Gastrocnemius medialis (tissue), 4 donors: Measurements from ENCODE around the gene STMN1.

Experiments
- POLR2A ChIP-seq, 2 donors: fragments of 450-650 bp; IDR thresholded peaks; one replicate each; pipeline ENCODE4 v1.6.1; 2017; ENCODE audit warnings: antibody characterized with exemption in 2 of 2, mild to moderate bottlenecking in 2 of 2, moderate library complexity in 2 of 2
- TF ChIP-seq, protein P1 (sequence below), 5 experiments: fragments of 450-650 bp in 3 of 5; fragments of 200-600 bp in 2 of 5; sonication (generic) in 2 of 5; IDR thresholded peaks in 4 of 5; conservative IDR thresholded peaks in 1 of 5; 1 replicate in 4 of 5; 2 replicates in 1 of 5; pipeline ENCODE4 v1.5.1; 2016 to 2019; ENCODE audit warnings: antibody characterized with exemption in 5 of 5, mild to moderate bottlenecking in 3 of 5, moderate library complexity in 3 of 5

DNA sequence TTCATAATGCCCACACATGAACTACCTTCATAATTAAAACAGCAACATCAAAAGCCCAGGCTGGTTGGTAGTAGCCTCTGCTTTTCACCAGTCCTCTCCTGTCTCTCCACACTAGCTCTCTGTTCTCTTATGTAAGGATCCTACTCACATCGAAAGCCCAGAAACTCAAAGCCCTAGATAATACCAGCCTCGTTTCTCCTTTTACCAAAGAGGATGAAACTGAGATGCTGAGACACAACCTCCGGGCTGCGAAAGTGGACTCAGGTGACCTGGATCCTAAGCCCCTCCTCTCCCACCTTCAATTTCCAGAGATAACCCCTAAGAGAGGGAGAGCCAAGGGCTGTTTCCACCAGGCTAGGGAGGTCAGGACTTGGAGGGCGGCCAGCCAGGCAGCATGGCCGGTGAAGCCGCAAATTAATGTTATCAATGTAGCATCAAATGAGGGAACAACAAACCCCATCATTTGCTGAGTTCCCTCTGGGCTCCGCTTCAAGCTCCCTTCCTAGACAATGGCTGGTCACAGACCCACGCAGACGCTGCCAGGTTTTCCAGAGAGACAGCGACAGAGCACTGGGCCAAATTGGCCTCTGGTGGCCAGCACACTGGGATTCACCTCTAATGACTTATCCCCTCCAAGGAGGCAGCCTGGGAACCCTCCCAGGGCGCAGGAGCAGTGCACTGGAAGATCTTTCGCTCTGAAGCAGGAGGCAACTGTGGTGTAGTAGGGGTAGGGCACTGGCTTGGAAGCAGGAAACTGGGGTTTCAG is 20.7 kb upstream of the STMN1 start:
- TF ChIP-seq, protein P1, sequence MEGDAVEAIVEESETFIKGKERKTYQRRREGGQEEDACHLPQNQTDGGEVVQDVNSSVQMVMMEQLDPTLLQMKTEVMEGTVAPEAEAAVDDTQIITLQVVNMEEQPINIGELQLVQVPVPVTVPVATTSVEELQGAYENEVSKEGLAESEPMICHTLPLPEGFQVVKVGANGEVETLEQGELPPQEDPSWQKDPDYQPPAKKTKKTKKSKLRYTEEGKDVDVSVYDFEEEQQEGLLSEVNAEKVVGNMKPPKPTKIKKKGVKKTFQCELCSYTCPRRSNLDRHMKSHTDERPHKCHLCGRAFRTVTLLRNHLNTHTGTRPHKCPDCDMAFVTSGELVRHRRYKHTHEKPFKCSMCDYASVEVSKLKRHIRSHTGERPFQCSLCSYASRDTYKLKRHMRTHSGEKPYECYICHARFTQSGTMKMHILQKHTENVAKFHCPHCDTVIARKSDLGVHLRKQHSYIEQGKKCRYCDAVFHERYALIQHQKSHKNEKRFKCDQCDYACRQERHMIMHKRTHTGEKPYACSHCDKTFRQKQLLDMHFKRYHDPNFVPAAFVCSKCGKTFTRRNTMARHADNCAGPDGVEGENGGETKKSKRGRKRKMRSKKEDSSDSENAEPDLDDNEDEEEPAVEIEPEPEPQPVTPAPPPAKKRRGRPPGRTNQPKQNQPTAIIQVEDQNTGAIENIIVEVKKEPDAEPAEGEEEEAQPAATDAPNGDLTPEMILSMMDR (IDR thresholded peaks at IDR 0.05 in 4 of 5, conservative IDR thresholded peaks at IDR 0.05 in 1 of 5), result no peak
- TF ChIP-seq POLR2A (IDR thresholded peaks at IDR 0.05), result no peak
